HG03565 (cell line): ENCODE data around the gene FIZ1.

Source experiments
- ATAC-seq: cut with Tn5 transposase; IDR thresholded peaks from one replicate; pipeline ENCODE4 v1.9.1; 2021; ENCODE audit warnings: mild to moderate bottlenecking, moderate library complexity; ENCODE audit not compliant: unreplicated experiment

The FIZ1 gene, protein sequence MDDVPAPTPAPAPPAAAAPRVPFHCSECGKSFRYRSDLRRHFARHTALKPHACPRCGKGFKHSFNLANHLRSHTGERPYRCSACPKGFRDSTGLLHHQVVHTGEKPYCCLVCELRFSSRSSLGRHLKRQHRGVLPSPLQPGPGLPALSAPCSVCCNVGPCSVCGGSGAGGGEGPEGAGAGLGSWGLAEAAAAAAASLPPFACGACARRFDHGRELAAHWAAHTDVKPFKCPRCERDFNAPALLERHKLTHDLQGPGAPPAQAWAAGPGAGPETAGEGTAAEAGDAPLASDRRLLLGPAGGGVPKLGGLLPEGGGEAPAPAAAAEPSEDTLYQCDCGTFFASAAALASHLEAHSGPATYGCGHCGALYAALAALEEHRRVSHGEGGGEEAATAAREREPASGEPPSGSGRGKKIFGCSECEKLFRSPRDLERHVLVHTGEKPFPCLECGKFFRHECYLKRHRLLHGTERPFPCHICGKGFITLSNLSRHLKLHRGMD

DNA sequence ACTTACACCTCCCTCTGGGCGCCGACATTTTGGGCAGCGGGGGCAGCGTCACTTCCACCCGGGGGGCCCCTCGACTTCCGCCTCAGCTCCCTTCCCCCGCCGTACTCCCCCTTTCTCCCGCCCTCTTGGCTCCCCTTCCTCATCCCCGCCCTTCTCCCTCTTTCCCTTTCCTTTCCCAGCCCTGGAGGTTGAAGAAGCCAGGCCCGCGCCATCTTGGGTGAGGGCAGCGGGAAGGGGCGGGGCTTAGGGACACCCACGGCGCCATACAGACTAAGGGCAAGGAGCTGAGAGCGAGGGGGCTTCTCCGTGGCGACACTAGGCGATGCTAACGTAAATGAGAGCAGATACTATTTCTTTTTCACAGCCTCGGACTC lies at the start of gene FIZ1:
FIZ1 (minus strand) TSS at position 50 of the 374 bp plus-strand sequence. CDS start 1,652 bp downstream, outside the sequence.
- peak; percentile 22 for ATAC-seq

- ATAC-seq: no peak
Measured at GRCh38 chr19:55648585-55649267, 49.4 kb upstream of the FIZ1 start.

DNA sequence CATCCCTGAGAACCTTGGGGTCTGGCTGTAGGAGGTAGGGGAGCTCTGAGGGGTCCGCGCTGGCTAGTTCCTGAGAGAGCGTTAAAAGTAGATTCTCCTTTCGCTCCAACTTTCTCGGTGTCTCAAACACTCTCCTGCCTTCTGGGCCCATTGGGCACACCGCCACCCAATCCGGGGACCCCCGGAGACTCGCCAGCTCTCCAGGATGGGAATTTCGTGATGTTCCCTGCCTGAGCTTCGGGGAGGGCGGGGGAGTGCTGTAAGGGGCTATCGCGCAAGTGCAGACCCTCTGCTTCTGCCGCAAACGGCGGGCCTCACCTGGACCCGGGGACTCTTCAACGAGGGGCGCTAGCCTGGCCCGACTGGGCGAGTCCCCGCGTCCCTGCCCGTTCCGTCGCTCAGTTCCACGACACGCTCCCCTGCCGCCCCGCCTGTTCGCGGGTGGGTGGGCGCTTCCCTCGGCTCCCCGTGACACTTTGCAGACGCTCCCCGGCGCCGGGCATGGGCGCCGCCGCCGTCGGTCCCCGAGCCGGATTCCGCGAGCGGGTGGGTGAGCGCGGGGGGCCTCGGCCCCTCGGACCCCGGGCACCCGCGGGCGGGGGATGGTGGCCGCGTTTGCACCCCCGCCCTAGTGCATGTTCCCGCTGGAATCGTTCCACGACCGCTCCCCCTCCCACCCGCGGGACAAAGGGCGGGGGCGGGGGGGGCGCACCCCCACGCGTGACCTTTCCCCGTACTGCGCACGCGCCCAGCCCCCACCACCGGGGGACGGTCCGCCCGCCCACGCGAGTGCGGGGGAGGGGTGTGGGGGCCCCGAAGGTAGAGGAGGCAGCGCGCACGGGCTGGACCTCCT lies 48.6 kb upstream of the FIZ1 start, which contains the start of gene CCDC106:
CCDC106 (plus strand) TSS at position 481 of the 853 bp plus-strand sequence. CDS start 835 bp downstream, outside the sequence.
- ATAC-seq: no peak

GRCh38 chr19:55646889-55647731 lies 47.8 kb upstream of the FIZ1 start:
- no peak for ATAC-seq

DNA sequence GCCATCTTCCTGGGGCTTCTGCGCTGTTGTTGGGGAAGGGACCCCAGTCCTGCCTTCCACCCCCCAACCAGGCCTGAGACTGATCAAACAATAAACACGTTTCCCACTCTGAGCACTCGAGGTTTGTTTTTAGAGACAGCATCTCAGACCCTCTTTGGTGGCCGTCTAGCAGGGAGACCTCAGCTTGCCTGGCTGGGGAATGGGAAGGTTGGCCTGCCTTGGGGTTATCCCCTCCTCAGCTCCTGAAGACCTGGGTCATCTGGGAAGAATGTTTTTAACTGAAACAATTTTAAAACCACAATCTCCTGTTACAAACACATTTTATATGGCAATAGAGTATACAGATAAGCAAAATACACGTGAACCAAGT lies 46.2 kb upstream of the FIZ1 start:
- no peak for ATAC-seq

- no peak for ATAC-seq
Measured at GRCh38 chr19:55644842-55645511, 45.7 kb upstream of the FIZ1 start.

GRCh38 chr19:55644191-55644833 lies 45.0 kb upstream of the FIZ1 start:
- no peak for ATAC-seq

- ATAC-seq: no peak
Measured at GRCh38 chr19:55643887-55644176, 44.5 kb upstream of the FIZ1 start.

GRCh38 chr19:55643003-55643886 lies 43.9 kb upstream of the FIZ1 start, which contains the start of gene ZNF581:
ZNF581 (plus strand) TSS chr19:55643649; CDS start chr19:55644572, 923 bp downstream.
- ATAC-seq: no peak

DNA sequence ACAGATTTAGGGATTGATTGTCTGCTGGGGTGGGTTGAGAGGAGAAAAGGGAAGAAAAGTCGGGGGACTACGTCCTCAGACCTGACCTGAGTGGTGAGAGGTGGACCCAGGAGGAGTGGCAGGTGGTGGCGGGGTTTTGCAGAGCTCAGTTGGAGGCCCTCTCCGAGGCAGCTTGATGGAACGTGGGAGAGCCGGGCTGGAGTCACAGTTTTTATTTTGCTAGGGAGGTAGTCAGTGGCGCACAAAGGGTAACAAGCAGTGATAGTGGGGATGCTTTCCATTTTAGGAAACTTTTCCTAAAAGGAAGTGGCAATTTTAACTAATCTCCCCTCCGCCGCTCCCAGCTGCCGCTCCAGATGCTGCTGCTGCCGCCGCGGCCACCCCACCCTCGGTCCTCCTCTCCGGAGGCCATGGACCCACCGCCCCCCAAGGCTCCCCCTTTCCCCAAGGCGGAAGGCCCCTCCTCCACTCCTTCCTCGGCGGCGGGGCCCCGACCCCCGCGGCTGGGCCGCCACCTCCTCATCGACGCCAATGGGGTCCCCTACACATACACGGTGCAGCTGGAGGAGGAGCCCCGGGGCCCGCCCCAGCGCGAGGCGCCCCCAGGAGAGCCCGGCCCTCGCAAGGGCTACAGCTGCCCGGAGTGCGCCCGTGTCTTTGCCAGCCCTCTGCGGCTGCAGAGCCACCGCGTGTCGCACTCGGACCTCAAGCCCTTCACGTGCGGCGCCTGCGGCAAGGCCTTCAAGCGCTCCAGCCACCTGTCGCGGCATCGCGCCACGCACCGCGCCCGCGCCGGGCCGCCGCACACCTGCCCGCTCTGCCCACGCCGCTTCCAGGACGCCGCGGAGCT lies 43.1 kb upstream of the FIZ1 start:
- ATAC-seq: no peak

- ATAC-seq: no peak
Measured at GRCh38 chr19:55641426-55642152, 42.3 kb upstream of the FIZ1 start.

- no peak for ATAC-seq
Measured at GRCh38 chr19:55640577-55641425, 41.5 kb upstream of the FIZ1 start, which contains the start of gene ZNF580. ZNF580 (plus strand) TSS chr19:55641002; CDS start chr19:55642509, 1,507 bp downstream.

- ATAC-seq: peak; percentile 27
Measured at GRCh38 chr19:55640043-55640576, 40.8 kb upstream of the FIZ1 start.

DNA sequence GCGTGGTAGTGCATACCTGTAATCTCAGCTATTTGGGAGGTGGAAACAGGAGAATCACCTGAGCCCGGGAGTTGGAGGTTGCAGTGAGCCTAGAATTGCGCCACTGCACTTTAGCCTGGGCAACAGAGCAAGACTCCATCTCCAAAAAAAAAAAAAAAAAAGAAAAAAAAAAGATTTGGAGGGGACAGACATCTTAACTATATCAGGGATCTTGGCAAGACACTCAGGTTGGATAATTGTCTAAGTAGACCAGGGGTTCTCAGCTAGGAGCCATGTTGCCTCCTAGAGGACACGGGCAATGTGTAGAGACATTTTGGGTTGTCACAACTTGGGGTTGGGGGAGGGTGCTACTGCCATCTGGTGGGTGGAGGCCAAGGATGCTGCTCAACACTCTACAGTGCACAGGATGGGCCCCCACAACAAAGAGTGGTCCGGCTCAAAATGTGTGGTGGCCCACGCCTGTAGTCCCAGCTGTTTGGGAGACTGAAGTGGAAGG lies 39.6 kb upstream of the FIZ1 start:
- ATAC-seq: no peak

DNA sequence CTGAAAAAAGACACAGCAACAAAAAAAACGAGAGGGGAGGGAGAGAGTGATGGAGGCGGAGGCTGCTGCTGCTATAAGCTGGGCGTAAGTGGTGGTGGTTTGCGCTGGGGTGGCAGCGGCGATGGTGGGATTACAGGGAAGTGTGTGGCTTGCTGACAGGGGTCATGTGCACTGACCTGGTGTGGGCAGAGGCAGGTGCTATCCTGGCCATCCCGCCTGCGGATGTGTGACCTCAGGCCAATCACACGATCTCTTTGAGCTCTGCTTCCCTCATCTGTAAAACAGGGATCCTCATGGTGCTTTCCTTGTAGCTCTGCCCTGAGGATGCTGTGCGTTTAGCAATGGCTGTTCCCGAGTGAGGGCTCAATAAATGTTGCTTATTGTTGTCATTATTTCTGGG lies 38.2 kb upstream of the FIZ1 start:
- ATAC-seq: no peak
